Thyroid gland (tissue), 4 donors: Measurements from ENCODE around the gene BUB1B.

Source experiments
- POLR2A ChIP-seq, 2 donors: fragments of 450-650 bp; IDR thresholded peaks; one replicate each; pipeline ENCODE4 v1.6.1; 2017; ENCODE audit warnings: antibody characterized with exemption in 2 of 2, mild to moderate bottlenecking in 2 of 2, moderate library complexity in 1 of 2
- TF ChIP-seq, protein P1 (sequence below), 6 experiments: fragments of 200-600 bp in 3 of 6; fragments of 450-650 bp in 3 of 6; sonication (generic) in 3 of 6; IDR thresholded peaks; one replicate each; pipeline ENCODE4 v1.5.1; 2016 to 2019; ENCODE audit warnings: antibody characterized with exemption in 6 of 6, mild to moderate bottlenecking in 2 of 6, inconsistent platforms in 1 of 6, moderate library complexity in 1 of 6

DNA sequence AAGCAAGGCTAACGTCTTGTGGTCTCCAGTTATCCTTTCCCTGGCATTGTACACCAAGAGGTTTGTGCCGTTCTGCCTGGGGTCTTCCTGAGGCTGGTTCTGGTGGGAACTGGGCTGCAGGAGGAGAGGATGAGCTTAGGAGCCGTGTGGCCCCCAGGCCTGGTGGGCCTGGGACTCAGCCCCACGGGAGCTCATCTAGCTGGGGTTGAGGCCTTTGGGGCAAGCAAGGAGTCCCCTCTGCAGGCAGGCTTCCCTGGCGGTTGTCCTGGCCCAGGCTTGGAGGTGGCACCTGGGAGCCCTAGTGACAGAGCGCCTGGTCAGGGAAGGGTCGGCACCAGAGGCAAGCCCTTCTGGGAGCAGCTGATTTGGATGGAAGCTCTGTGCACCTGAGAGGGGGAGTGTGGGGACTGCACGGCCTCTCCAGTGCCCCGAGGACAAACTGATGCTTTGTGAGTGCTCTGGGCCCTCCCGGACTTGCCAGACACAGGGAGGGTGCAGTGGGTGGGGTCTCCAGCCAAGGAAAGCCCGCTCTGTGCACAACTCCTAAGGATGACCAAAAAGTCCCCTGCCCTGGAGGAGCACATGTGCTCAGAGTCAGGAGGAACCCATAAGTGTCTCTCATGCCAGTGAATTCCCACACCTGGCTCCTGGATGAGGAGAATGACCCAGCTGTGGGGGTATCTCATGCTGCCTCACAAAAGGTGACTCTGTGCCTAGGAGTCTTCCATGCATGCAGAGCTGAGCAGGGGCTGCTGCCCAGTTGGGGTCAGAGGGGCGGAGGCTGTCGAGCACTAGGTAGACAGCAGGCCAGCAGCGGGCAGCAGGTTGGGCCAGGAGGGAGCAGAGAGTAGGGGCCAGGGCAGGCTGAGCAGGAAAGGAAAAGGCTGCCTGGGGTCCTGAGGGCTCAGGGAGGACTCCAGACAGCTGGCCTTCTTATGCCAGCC is 80.7 kb downstream of the BUB1B start:
- TF ChIP-seq, protein P1, sequence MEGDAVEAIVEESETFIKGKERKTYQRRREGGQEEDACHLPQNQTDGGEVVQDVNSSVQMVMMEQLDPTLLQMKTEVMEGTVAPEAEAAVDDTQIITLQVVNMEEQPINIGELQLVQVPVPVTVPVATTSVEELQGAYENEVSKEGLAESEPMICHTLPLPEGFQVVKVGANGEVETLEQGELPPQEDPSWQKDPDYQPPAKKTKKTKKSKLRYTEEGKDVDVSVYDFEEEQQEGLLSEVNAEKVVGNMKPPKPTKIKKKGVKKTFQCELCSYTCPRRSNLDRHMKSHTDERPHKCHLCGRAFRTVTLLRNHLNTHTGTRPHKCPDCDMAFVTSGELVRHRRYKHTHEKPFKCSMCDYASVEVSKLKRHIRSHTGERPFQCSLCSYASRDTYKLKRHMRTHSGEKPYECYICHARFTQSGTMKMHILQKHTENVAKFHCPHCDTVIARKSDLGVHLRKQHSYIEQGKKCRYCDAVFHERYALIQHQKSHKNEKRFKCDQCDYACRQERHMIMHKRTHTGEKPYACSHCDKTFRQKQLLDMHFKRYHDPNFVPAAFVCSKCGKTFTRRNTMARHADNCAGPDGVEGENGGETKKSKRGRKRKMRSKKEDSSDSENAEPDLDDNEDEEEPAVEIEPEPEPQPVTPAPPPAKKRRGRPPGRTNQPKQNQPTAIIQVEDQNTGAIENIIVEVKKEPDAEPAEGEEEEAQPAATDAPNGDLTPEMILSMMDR (IDR thresholded peaks at IDR 0.05) = no peak
- TF ChIP-seq POLR2A (IDR thresholded peaks at IDR 0.05) = no peak
